ENCODE measurements around the gene SSRP1. TPM values are rescaled to one million over a fixed set of nuclear protein-coding genes. Genes with fewer than 3 reads are reported as not detected.
A peak's percentile ranks its signal among the peaks of the same experiment; 100 is the strongest.

The SSRP1 gene
- polyA plus RNA-seq, 1 donor (not counting 4 experiments of a cell fraction or from before 2014, with no cell fraction given) = 115 TPM

DNA sequence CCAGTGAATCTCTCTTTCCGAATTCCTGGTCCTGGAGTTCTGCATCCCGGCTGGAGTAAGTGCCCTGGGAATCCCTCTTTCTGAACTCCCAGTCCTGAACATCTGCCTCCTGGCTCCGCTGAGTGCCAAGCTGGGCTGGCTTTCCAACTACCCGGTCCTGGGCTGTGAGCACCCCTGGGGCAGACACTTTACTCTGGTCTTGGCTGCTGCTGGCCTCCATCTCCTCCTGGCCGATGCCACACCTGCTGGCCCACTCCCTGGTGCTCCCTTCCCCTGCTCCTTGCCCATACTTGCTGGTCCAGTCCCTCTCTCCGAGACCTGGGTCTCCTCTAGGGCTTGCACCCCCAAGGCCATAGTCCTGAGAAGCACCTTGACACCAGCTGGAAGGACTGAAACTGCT lies 25.6 kb downstream of the SSRP1 start:
- TF ChIP-seq, protein P1, sequence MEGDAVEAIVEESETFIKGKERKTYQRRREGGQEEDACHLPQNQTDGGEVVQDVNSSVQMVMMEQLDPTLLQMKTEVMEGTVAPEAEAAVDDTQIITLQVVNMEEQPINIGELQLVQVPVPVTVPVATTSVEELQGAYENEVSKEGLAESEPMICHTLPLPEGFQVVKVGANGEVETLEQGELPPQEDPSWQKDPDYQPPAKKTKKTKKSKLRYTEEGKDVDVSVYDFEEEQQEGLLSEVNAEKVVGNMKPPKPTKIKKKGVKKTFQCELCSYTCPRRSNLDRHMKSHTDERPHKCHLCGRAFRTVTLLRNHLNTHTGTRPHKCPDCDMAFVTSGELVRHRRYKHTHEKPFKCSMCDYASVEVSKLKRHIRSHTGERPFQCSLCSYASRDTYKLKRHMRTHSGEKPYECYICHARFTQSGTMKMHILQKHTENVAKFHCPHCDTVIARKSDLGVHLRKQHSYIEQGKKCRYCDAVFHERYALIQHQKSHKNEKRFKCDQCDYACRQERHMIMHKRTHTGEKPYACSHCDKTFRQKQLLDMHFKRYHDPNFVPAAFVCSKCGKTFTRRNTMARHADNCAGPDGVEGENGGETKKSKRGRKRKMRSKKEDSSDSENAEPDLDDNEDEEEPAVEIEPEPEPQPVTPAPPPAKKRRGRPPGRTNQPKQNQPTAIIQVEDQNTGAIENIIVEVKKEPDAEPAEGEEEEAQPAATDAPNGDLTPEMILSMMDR (optimal IDR thresholded peaks at IDR 0.05 in 1 of 3, IDR thresholded peaks at IDR 0.05 in 1 of 3, conservative IDR thresholded peaks at IDR 0.05 in 1 of 3; ENCODE audit: extremely low read depth in 1 of 3, insufficient read depth in 2 of 3, low read length in 3 of 3) = no peak
- TF ChIP-seq EZH2 (IDR thresholded peaks at IDR 0.05; ENCODE audit: low read length) = no peak
- dilution Hi-C loops (cut with MboI; ENCODE audit: extremely low pct_ligation_motif_present, low sequenced_read_pairs) = no loop called here
- H3K79me2 ChIP-seq (ENCODE audit: control insufficient read depth, insufficient read depth, low read length) = peaks cover 53% of the 10 kb centered on the region
- peaks cover 64 to 74% of the 10 kb centered on the region in 2 experiments for H3K36me3 ChIP-seq (ENCODE audit: control insufficient read depth in 2 of 2, extremely low read depth in 1 of 2, insufficient read depth in 2 of 2, low read length in 2 of 2)
- peak overlapping the region; percentile 87 for H3K9ac ChIP-seq (ENCODE audit: control insufficient read depth, extremely low read depth, insufficient read depth, low read length)
- H3K4me1 ChIP-seq (ENCODE audit: control insufficient read depth, extremely low read depth, insufficient read depth, low read length) = peaks cover 71% of the 10 kb centered on the region
- H3K9me3 ChIP-seq (ENCODE audit: control insufficient read depth, low read depth, low read length) = no peaks in the 10 kb centered on the region
- H3K9me1 ChIP-seq (ENCODE audit: control insufficient read depth, extremely low read depth, insufficient read depth, low read length) = peaks cover 11% of the 10 kb centered on the region
- H3K4me3 ChIP-seq (ENCODE audit: control insufficient read depth in 2 of 3, extremely low read depth in 1 of 3, insufficient read depth in 2 of 3, low read depth in 1 of 3, low read length in 3 of 3) = peak overlapping the region in 1 of 3 experiments; percentile 4
- H4K20me1 ChIP-seq (ENCODE audit: control insufficient read depth, extremely low read depth, insufficient read depth, low read length) = peaks cover 13% of the 10 kb centered on the region
- FAIRE-seq = no peak
- H3K27ac ChIP-seq (ENCODE audit: control insufficient read depth, insufficient read depth, low read length) = peak overlapping the region; percentile 96
- H3K27me3 ChIP-seq (ENCODE audit: control insufficient read depth, extremely low read depth, insufficient read depth, low read length) = no peaks in the 10 kb centered on the region
- no peak for DNase-seq (ENCODE audit: low read depth, low spot score)
- H3K4me2 ChIP-seq (ENCODE audit: control insufficient read depth, extremely low read depth, insufficient read depth, low read depth, low read length) = peak overlapping the region; percentile 98
- no peak overlapping the region for H2AFZ ChIP-seq (ENCODE audit: control insufficient read depth, low read length)

DNA sequence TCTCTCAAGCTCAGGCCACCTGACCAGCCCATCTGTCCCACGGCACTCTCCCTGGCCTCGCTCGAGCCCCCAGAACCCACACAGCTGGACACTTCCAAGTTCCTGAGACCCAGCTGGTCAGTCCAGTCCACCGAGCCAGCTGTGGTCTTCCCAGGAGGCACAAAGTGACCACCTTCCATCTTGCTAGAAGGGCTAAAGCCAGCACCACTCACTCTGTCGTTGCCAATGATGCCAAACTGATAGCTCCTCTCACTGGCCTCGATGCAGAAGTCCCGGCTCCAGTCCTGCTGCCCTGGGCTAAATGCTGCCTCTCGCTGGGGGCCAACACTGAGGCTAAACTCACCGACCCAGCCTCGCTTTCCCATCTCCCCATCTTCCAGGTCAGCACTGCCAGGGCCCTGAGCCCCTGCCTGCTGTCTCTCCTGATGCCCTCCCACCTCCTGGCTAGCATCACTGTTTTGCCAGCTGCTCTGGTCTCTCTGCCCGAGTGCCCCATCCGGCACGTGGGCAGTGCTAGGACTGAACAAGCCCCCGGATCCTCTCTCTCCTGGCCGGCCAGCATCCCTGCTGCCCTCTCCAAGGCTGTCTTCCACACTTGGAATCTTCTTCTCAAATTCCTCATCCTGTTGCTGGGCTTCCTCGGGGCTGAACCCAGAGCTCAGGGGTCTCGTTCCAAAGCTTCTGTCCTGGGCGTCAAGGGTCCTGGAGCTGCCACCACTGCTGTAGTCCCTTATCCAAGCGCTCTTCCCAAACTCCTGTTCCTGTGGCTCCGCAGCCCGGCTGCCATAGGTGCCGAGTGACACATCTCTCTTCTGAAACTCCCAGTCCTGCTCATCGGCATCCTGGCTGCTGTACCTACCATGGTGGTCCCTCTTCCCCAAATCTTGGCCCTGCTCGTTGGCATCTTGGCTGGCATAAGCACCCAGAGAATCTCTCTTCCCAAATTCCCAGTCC lies 26.3 kb downstream of the SSRP1 start:
- Histone ChIP-seq H3K36me3 (ENCODE audit: control insufficient read depth in 2 of 2, extremely low read depth in 1 of 2, insufficient read depth in 2 of 2, low read length in 2 of 2) (peaks cover 58 to 71% of the 10 kb centered on the region in 2 experiments), H3K9me3 (ENCODE audit: control insufficient read depth, low read depth, low read length) (no peaks in the 10 kb centered on the region), H4K20me1 (ENCODE audit: control insufficient read depth, extremely low read depth, insufficient read depth, low read length) (peaks cover 13% of the 10 kb centered on the region), H3K4me2 (ENCODE audit: control insufficient read depth, extremely low read depth, insufficient read depth, low read depth, low read length) (no peak overlapping the region), H3K9me1 (ENCODE audit: control insufficient read depth, extremely low read depth, insufficient read depth, low read length) (peaks cover 11% of the 10 kb centered on the region), H2AFZ (ENCODE audit: control insufficient read depth, low read length) (no peak overlapping the region), H3K4me3 (ENCODE audit: control insufficient read depth in 2 of 3, extremely low read depth in 1 of 3, insufficient read depth in 2 of 3, low read depth in 1 of 3, low read length in 3 of 3) (no peak overlapping the region), H3K4me1 (ENCODE audit: control insufficient read depth, extremely low read depth, insufficient read depth, low read length) (peaks cover 78% of the 10 kb centered on the region), H3K27ac (ENCODE audit: control insufficient read depth, insufficient read depth, low read length) (peak overlapping the region; percentile 96), H3K79me2 (ENCODE audit: control insufficient read depth, insufficient read depth, low read length) (peaks cover 54% of the 10 kb centered on the region), H3K9ac (ENCODE audit: control insufficient read depth, extremely low read depth, insufficient read depth, low read length) (peak overlapping the region; percentile 87), H3K27me3 (ENCODE audit: control insufficient read depth, extremely low read depth, insufficient read depth, low read length) (no peaks in the 10 kb centered on the region)
- TF ChIP-seq EZH2 (IDR thresholded peaks at IDR 0.05; ENCODE audit: low read length) = no peak
- TF ChIP-seq, protein P1 (optimal IDR thresholded peaks at IDR 0.05 in 1 of 3, IDR thresholded peaks at IDR 0.05 in 1 of 3, conservative IDR thresholded peaks at IDR 0.05 in 1 of 3; ENCODE audit: extremely low read depth in 1 of 3, insufficient read depth in 2 of 3, low read length in 3 of 3) = no peak
- no peak for DNase-seq (ENCODE audit: low read depth, low spot score)
- FAIRE-seq = no peak
- dilution Hi-C loops (cut with MboI; ENCODE audit: extremely low pct_ligation_motif_present, low sequenced_read_pairs) = no loop called here

All from keratinocyte (primary cell).